Erythroblast (primary cell): ENCODE results near the gene FHDC1.

Experiments
- GATA1 ChIP-seq: IDR thresholded peaks from 2 replicates; pipeline ENCODE4 v1.6.1; 2011; ENCODE audit warnings: low read depth, mild to moderate bottlenecking, control low read depth, low read length, moderate library complexity
- POLR2A ChIP-seq: IDR thresholded peaks from 2 replicates; pipeline ENCODE4 v1.6.1; 2011; ENCODE audit warnings: mild to moderate bottlenecking, low read length

GRCh38 chr4:153028535-153028934 lies 92.4 kb downstream of the FHDC1 start:
- TF ChIP-seq POLR2A (no peak), GATA1 (no peak)
